ENCODE data around the gene GLIS1. TPM values are rescaled to one million over a fixed set of nuclear protein-coding genes. Genes with fewer than 3 reads are reported as not detected.

Gene GLIS1
- total RNA-seq, 2 donors from 2014 or later = 0.20 to 0.22 TPM

DNA sequence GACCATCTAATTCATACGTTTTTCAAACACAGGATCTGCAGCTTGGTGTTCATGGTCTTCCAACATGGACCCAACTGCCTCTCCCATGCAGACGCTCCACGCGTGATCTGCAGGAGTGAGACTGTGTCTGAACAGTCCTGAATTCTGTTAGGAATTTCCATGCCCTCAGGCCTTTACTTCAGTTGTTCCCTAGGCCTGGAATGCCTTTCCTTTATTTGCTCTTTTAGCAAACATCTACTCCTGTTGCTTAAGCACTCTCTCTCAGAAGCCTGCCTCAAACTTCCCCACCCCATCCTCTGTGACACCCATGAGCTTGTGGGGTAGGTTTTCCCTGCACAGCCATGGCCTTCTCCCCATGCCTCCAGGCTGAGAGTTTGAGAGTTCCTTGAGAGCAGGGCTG, 206.1 kb downstream of the GLIS1 start:
- Histone ChIP-seq H3K4me3 (no peak overlapping the region), H3K36me3 (no peaks in the 10 kb centered on the region), H3K27ac (no peak overlapping the region), H3K9me3 (no peaks in the 10 kb centered on the region), H3K27me3 (no peaks in the 10 kb centered on the region), H3K4me1 (no peaks in the 10 kb centered on the region)
- no peak for DNase-seq (ENCODE audit: low spot score)
- TF ChIP-seq CTCF (IDR thresholded peaks at IDR 0.05) = no peak

GRCh38 chr1:53532377-53532776, 206.6 kb downstream of the GLIS1 start:
- TF ChIP-seq CTCF (IDR thresholded peaks at IDR 0.05) = no peak
- no peak for DNase-seq (ENCODE audit: low spot score)
- no peak overlapping the region for H3K4me3 ChIP-seq
- no peaks in the 10 kb centered on the region for H3K27me3 ChIP-seq
- no peaks in the 10 kb centered on the region for H3K4me1 ChIP-seq
- H3K9me3 ChIP-seq = no peaks in the 10 kb centered on the region
- no peak overlapping the region for H3K27ac ChIP-seq
- H3K36me3 ChIP-seq = no peaks in the 10 kb centered on the region

- Histone ChIP-seq H3K27ac (no peak overlapping the region), H3K4me3 (no peak overlapping the region), H3K9me3 (no peaks in the 10 kb centered on the region), H3K27me3 (no peaks in the 10 kb centered on the region), H3K36me3 (no peaks in the 10 kb centered on the region), H3K4me1 (peaks cover 0 to 15% of the 10 kb centered on the region in 2 donors)
- no peak for DNase-seq (ENCODE audit: low spot score)
- TF ChIP-seq CTCF (IDR thresholded peaks at IDR 0.05) = no peak
Observed at GRCh38 chr1:53530550-53530949, 208.4 kb downstream of the GLIS1 start.

- no peak overlapping the region for H3K4me3 ChIP-seq
- peaks cover 0 to 21% of the 10 kb centered on the region in 2 donors for H3K4me1 ChIP-seq
- H3K36me3 ChIP-seq = no peaks in the 10 kb centered on the region
- H3K9me3 ChIP-seq = no peaks in the 10 kb centered on the region
- no peaks in the 10 kb centered on the region for H3K27me3 ChIP-seq
- no peak overlapping the region for H3K27ac ChIP-seq
- TF ChIP-seq CTCF (IDR thresholded peaks at IDR 0.05) = no peak
- no peak for DNase-seq (ENCODE audit: low spot score)
Observed at GRCh38 chr1:53529555-53529954, 209.4 kb downstream of the GLIS1 start.

DNA sequence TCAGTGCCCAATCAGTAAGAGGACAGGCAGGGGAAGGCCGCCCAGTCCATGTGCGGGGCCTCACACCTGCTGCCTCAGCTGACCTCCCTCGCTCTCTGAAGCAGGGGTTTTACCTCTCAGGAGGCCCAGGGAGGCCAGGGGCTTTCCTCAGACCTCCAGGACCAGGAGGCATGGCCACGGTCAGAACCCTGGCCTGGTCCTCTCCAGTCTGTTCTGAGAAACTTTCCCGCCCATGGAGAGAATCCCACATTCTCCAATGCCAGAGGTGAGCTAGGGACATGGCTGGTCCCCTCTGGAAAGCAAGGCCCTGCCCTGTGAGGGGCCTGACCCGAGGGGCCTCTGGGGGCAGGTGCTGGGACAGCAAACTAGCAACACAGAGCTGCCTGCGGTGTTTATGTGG, 211.6 kb downstream of the GLIS1 start:
- DNase-seq (ENCODE audit: low spot score) = no peak
- Histone ChIP-seq H3K9me3 (no peaks in the 10 kb centered on the region), H3K4me1 (peaks cover 0 to 21% of the 10 kb centered on the region in 2 donors), H3K4me3 (no peak overlapping the region), H3K36me3 (no peaks in the 10 kb centered on the region), H3K27ac (no peak overlapping the region), H3K27me3 (no peaks in the 10 kb centered on the region)
- no peak for TF ChIP-seq CTCF (IDR thresholded peaks at IDR 0.05)

DNA sequence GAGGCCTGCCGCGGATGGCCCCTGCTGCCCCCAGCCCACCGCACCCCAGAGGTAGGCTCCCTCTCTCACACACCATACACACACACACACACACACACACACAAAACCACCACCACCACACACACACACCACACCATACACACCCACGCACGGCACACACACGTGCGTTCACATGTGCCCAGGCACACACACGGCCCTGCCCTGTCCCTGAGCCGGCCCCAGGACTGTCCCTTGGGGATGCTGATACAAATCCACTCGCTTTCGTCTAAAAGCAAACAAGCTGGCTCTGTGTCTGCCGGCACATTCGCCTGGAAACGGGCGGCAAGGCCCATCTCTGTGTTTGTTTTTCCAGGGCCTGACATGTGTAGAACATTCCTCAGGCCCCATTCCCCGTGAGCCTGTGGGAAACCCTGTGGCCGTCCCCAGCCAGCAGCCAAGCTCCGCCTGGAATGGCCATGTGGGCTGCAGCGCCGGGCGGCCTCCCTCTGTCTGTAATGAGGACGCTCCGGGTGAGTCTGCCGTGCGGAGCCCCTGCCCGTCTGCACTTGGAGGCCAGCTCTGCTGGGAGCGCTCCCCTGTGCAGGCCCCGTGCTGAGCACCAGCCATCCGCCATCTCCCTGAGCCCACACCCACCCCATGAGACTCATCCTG, 212.4 kb downstream of the GLIS1 start:
- no peaks in the 10 kb centered on the region for H3K36me3 ChIP-seq
- peaks cover 0 to 21% of the 10 kb centered on the region in 2 donors for H3K4me1 ChIP-seq
- no peak overlapping the region for H3K27ac ChIP-seq
- peak; percentile 71 for DNase-seq (ENCODE audit: low spot score)
- no peak overlapping the region for H3K4me3 ChIP-seq
- no peaks in the 10 kb centered on the region for H3K27me3 ChIP-seq
- H3K9me3 ChIP-seq = no peaks in the 10 kb centered on the region
- no peak for TF ChIP-seq CTCF (IDR thresholded peaks at IDR 0.05)
